IPS-18a (cell line): ENCODE data around the gene C19orf25.

ENCODE experiments used
- H3K27ac ChIP-seq: one replicate; pipeline ENCODE4 v1.5.1; 2013; ENCODE audit warnings: low read length
- H3K27me3 ChIP-seq: one replicate; pipeline ENCODE4 v1.6.1; 2013; ENCODE audit warnings: mild to moderate bottlenecking, low read length; ENCODE audit not compliant: control insufficient read depth, insufficient read depth
- H3K36me3 ChIP-seq: one replicate; pipeline ENCODE4 v1.6.1; 2013; ENCODE audit warnings: low read depth, low read length; ENCODE audit not compliant: control insufficient read depth
- H3K4me1 ChIP-seq: one replicate; pipeline ENCODE4 v1.6.1; 2013; ENCODE audit warnings: low read depth, low read length; ENCODE audit not compliant: control insufficient read depth
- H3K4me3 ChIP-seq: one replicate; pipeline ENCODE4 v1.5.1; 2013; ENCODE audit warnings: low read length
- H3K9ac ChIP-seq: one replicate; pipeline ENCODE4 v1.6.1; 2013; ENCODE audit warnings: mild to moderate bottlenecking, low read length, moderate library complexity
- H3K9me3 ChIP-seq: one replicate; pipeline ENCODE4 v1.6.1; 2013; ENCODE audit warnings: low read depth, low read length; ENCODE audit not compliant: control insufficient read depth

Gene C19orf25

DNA sequence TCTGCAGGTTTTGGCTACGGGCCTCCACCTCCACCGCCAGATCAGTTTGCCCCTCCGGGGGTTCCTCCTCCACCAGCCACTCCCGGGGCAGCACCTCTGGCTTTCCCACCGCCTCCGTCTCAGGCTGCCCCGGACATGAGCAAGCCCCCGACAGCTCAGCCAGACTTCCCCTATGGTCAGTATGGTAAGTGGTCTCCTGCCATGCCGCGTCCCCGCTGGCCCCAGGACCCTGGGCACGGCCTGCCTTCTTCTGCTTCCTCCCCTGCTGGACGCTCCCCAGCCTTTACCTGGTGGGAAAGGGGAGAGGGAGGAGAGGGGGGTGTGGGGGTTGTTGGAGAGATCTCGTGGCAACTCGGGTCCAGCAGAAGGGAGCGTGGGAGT lies 46.5 kb downstream of the C19orf25 start:
- H3K4me1 ChIP-seq, result no peaks in the 10 kb centered on the region
- no peaks in the 10 kb centered on the region for H3K9me3 ChIP-seq
- no peaks in the 10 kb centered on the region for H3K27me3 ChIP-seq
- H3K4me3 ChIP-seq, result no peak overlapping the region
- H3K27ac ChIP-seq, result no peak overlapping the region
- peaks cover 46% of the 10 kb centered on the region for H3K36me3 ChIP-seq
- H3K9ac ChIP-seq, result no peak overlapping the region

DNA sequence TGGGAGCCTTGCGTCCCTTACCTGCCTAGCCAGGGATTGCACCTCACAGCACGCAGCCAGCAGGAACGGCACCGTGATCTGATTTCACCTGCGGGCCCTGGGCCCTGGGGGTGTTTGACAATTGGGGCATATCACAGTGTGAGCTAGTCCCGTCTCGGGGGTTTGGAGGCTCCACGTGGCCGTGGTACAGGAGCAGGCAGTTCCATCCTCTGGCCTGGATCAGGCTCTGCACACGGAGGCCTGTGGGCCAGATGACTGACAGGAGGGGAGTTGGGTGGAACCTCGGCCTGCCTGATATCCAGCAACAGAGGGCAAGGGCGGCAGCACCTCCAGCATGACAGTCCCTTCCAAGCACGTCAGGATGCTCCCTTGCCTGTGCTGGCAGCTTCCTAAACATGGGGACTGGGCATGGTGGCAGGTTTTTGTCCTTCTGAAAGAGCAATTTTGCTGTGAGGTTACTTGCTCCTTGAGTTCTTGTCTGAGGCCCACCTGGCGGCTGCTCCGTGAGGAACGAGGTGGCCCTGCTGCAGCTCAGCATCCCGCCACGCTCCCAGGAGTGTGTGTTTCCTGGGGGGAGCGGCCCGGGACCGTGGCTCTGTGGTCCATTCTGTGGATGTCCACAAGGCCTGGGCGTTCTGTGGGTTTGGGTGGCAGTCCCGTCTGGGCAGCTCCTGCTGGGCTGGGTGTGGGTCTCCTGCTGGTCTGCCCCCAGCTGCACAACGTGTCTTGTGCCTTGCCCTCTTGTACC lies 47.1 kb downstream of the C19orf25 start:
- Histone ChIP-seq H3K27me3 (no peaks in the 10 kb centered on the region), H3K36me3 (peaks cover 52% of the 10 kb centered on the region), H3K9me3 (no peaks in the 10 kb centered on the region), H3K4me3 (no peak overlapping the region), H3K9ac (no peak overlapping the region), H3K4me1 (no peaks in the 10 kb centered on the region), H3K27ac (no peak overlapping the region)

DNA sequence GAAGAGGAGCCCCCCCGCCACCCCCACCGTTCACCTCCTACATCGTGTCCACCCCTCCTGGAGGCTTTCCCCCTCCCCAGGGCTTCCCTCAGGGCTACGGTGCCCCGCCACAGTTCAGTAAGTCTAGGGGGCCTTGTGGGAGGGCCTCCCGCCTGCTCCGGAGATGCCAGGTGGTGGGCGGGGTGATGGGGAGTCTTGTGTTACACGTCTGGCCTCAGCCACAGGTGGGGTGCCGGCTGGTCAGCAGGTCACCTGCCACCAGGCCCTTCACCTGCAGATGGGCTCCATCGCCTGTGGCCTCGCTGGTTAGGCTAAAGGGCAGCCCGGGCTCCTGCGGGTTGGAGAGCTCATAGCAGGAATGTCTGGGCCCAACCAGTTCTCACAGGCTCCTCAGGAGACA lies 48.8 kb downstream of the C19orf25 start:
- no peaks in the 10 kb centered on the region for H3K27me3 ChIP-seq
- no peak overlapping the region for H3K27ac ChIP-seq
- H3K4me3 ChIP-seq, result no peak overlapping the region
- peaks cover 67% of the 10 kb centered on the region for H3K36me3 ChIP-seq
- H3K9me3 ChIP-seq, result no peaks in the 10 kb centered on the region
- H3K4me1 ChIP-seq, result no peaks in the 10 kb centered on the region
- H3K9ac ChIP-seq, result no peak overlapping the region

DNA sequence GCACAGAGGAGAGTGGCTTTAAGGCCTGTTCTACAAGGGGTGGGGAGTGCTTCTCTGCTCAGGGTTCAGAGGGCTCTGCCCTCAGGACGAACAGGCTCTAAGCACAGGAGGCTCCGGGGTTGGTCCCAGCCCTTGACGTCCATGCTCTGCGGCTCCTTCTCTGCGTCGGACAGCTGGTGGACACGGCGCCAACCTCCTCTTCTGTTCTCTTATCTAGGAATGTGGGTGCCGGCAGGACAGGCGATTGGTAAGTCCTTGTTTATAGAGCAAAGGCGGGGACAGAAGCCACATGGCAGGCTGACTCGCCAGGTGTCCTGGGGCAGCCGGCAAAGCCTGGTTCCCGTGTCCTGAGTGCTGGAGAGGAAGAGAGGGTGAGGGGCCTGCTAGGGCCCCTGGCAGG lies 49.3 kb downstream of the C19orf25 start:
- Histone ChIP-seq H3K4me1 (no peaks in the 10 kb centered on the region), H3K9me3 (no peaks in the 10 kb centered on the region), H3K9ac (no peak overlapping the region), H3K36me3 (peaks cover 72% of the 10 kb centered on the region), H3K27ac (no peak overlapping the region), H3K27me3 (no peaks in the 10 kb centered on the region), H3K4me3 (no peak overlapping the region)

DNA sequence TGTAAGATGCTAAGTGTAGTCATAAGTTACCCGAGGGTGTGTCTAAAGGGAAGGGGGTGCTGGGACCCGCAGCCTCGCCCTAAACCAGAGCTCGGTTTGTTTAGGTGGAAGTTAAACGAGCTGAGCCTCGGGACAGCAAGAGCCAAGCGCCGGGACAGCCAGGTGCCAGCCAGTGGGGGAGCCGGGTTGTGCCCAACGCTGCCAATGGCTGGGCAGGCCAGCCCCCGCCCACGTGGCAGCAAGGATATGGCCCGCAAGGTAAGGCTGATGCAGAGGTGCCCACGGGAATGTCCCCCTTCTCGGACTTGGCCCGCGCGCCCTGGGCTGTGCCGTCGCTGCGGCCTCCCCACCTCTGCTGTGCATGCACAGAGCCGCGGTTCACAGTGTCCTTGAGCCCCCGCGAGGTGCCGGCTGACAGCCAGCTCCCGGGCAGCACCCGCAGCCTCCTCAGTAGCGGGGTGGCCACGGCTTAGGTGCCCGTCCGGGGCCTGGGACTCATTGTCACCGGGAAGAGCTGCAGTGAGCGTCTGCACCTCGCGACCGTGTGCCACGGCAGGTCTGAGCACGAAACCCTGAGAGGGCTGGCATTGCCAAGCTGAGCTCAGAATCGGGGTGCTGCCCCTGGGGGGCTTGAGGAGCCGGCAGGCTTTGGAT lies 50.1 kb downstream of the C19orf25 start:
- H3K9me3 ChIP-seq, result no peaks in the 10 kb centered on the region
- no peak overlapping the region for H3K9ac ChIP-seq
- H3K4me3 ChIP-seq, result no peak overlapping the region
- H3K4me1 ChIP-seq, result no peaks in the 10 kb centered on the region
- H3K27ac ChIP-seq, result no peak overlapping the region
- H3K36me3 ChIP-seq, result peaks cover 70% of the 10 kb centered on the region
- no peaks in the 10 kb centered on the region for H3K27me3 ChIP-seq

DNA sequence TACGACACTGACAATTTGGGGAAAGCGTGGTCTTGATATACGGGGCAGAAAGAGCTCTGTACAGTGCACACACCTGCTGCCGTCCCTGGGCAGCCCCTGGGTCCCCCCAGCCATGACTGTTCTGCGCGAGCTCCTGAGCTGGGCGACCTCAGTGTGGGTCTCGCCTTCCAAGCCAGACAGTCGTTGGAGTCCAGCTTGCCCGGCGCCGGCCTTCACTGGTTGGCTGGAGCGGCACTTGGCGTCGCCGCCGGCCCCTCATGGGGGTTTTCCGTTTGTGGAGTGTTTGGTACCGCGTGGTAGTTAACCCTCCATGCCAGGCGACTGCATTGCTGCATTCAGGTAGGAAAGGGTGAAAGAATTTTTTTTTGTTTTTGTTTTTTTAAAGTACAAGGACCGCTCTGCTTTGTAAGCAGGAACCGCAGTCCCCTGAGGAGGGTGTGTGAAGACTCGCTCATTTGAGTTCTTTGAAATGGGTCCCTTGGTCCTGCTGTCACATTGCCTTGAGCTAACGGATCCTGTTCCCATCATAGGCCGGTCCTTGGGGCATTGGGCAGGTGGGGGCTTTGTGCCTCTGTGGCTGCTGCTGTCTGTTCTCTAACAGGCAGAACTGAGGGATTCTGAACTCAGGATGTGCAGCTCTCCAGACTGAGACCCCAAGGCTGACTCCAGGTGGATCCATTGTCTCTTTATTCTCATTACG lies 51.6 kb downstream of the C19orf25 start:
- Histone ChIP-seq H3K27me3 (no peaks in the 10 kb centered on the region), H3K9me3 (no peaks in the 10 kb centered on the region), H3K4me3 (no peak overlapping the region), H3K9ac (no peak overlapping the region), H3K27ac (no peak overlapping the region), H3K36me3 (peaks cover 78% of the 10 kb centered on the region), H3K4me1 (no peaks in the 10 kb centered on the region)

DNA sequence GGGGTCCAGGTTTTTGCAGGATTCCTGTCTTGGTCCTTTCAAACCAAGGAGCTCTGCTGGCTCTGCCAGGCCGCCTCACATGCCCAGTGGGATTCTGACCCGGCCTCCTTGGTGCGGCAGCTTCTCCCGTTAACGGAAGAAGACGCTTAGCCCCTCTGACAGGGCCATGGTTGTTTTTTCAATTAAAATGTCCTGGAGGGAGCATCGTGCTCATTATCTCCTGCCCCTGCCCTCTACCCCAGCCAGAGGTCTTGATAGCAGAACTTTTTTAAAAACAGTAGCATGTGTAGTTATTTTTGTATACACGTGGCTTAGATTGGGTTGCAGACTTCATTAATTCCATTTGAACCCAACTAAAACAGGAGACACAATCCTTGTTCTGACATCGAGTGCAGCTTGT lies 52.3 kb downstream of the C19orf25 start:
- Histone ChIP-seq H3K27me3 (no peaks in the 10 kb centered on the region), H3K4me1 (no peaks in the 10 kb centered on the region), H3K36me3 (peaks cover 78% of the 10 kb centered on the region), H3K4me3 (no peak overlapping the region), H3K9me3 (no peaks in the 10 kb centered on the region), H3K27ac (no peak overlapping the region), H3K9ac (no peak overlapping the region)

DNA sequence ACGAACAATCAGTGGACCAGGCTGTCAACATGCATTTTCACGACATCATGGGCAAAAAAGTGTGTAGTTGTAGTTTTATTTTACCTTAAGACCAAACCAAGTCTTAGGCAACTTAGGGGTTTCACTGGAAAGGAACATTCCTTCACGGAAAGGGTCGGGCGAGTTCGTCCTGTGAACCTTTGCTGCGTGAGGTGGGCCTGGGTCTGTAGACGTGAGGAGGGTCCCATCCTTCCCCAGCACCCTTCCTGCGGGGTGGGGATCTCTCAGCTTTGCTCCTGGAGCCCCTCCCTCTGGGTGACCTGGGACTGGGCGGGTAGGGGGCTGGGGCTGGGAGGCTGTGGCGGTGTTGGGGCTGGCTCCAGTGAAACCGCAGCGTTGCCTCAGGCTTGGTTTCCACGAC lies 53.1 kb downstream of the C19orf25 start:
- H3K27me3 ChIP-seq, result no peaks in the 10 kb centered on the region
- H3K4me1 ChIP-seq, result no peaks in the 10 kb centered on the region
- H3K9ac ChIP-seq, result no peak overlapping the region
- H3K9me3 ChIP-seq, result no peaks in the 10 kb centered on the region
- H3K27ac ChIP-seq, result no peak overlapping the region
- H3K4me3 ChIP-seq, result no peak overlapping the region
- H3K36me3 ChIP-seq, result peaks cover 80% of the 10 kb centered on the region

DNA sequence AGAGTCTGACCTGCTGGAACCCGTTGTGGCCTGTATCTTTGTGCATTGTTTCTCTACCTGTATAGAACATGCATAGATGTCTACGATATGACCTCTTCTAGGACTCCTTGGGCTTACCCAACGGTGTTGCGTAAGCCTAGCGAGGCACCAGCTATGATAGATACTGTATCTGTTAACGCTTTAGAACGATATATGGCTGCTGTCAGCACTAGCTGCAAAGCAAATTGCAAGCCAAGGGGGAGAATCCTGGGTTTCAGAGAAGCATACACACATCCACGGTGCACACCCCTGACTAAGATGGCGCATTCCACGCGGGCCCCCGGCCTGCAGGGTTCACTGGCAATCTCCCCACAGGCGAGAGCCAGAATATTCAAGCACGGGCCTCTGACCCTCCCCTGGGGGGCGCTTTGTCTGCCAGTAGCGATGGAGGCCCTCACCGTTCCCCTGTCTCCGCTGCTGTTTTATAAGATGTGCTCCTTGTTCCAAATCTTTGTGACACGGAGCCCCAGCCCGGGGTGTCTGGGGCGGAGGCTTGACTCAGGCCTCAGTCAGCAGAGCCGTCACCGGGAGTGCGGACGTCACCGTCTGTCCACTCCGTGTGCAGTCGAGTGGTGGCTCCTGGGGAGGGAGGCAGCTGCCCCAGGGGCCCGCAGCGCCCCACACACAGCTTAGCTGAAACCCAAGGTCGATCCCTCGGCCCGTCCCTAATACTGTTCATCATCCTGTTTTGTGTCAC lies 53.7 kb downstream of the C19orf25 start:
- H3K9ac ChIP-seq, result no peak overlapping the region
- peaks cover 84% of the 10 kb centered on the region for H3K36me3 ChIP-seq
- H3K27ac ChIP-seq, result no peak overlapping the region
- no peaks in the 10 kb centered on the region for H3K9me3 ChIP-seq
- no peak overlapping the region for H3K4me3 ChIP-seq
- no peaks in the 10 kb centered on the region for H3K27me3 ChIP-seq
- H3K4me1 ChIP-seq, result no peaks in the 10 kb centered on the region

DNA sequence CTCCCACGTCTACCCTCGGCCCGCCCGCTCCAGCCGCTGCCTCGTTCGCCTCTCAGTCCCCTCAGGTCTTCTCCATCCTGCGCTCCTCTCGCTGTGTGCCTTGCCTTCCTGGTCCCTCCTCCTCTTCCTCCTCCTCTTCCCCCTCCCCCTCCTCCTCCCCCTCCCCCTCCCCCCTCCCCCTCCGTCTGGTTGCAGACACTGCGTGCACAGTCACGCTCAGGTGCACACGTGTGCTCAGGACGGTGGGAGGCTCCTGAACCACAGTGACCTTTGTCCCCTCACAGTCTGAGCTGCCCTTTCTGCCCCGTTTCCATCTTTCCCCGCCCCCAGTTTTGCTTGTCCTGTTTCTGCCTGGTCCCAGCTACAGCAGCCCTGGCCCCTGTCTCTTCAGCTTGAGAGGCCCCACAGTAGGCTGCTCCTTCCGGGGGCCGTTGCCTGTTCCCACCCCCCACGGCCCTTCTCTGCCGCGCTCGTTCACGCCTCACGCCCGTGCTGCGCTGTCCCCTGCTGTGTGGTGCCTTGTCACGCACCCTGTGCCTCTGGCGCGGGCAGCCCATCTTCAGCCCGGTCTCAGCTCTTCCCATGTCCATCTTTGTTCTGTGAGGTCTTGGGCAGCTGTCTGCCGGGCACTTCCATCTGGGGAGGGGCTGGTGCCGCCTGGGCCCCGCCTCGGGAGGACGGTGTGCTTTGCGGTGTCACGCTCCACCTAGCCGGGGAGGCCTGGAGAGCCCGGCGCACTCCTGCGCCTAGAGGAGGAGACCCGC lies 54.6 kb downstream of the C19orf25 start:
- Histone ChIP-seq H3K27ac (no peak overlapping the region), H3K27me3 (no peaks in the 10 kb centered on the region), H3K4me3 (no peak overlapping the region), H3K4me1 (no peaks in the 10 kb centered on the region), H3K36me3 (peaks cover 86% of the 10 kb centered on the region), H3K9ac (no peak overlapping the region), H3K9me3 (no peaks in the 10 kb centered on the region)
